Measurements from ENCODE around the gene TNFSF9.
"Not testable (repeated sequence)": the region's sequence is repeated elsewhere in the genome, so short reads cannot be mapped to it uniquely, and the experiment has no call there.

TNFSF9 gene

GRCh38 chr19:6579450-6580178, 48.8 kb downstream of the TNFSF9 start:
- Histone ChIP-seq H2AFZ (no peak overlapping the region), H3K36me3 (ENCODE audit: control insufficient read depth, insufficient read depth, low read length) (no peaks in the 10 kb centered on the region), H3K9ac (no peak overlapping the region), H3K79me2 (no peaks in the 10 kb centered on the region), H3K27ac (no peak overlapping the region), H3K4me3 (ENCODE audit: low read depth, low read length) (no peak overlapping the region), H3K27me3 (ENCODE audit: control insufficient read depth, insufficient read depth, low read length) (no peaks in the 10 kb centered on the region), H3K4me2 (ENCODE audit: low read length) (no peak overlapping the region), H3K9me3 (ENCODE audit: control insufficient read depth, low read length) (no peaks in the 10 kb centered on the region), H3K4me1 (no peaks in the 10 kb centered on the region)
- no peak for TF ChIP-seq CTCF (IDR thresholded peaks at IDR 0.05)

- no peaks in the 10 kb centered on the region for H3K79me2 ChIP-seq
- no peaks in the 10 kb centered on the region for H3K4me1 ChIP-seq
- H3K27ac ChIP-seq = no peak overlapping the region
- no peak overlapping the region for H3K4me3 ChIP-seq (ENCODE audit: low read depth, low read length)
- no peak overlapping the region for H2AFZ ChIP-seq
- no peaks in the 10 kb centered on the region for H3K9me3 ChIP-seq (ENCODE audit: control insufficient read depth, low read length)
- H3K4me2 ChIP-seq (ENCODE audit: low read length) = no peak overlapping the region
- no peaks in the 10 kb centered on the region for H3K36me3 ChIP-seq (ENCODE audit: control insufficient read depth, insufficient read depth, low read length)
- H3K9ac ChIP-seq = no peak overlapping the region
- H3K27me3 ChIP-seq (ENCODE audit: control insufficient read depth, insufficient read depth, low read length) = no peaks in the 10 kb centered on the region
- TF ChIP-seq CTCF (IDR thresholded peaks at IDR 0.05) = no peak
Observed at GRCh38 chr19:6580313-6580712, 49.5 kb downstream of the TNFSF9 start.

GRCh38 chr19:6582515-6583484, 52.0 kb downstream of the TNFSF9 start:
- H3K9me3 ChIP-seq (ENCODE audit: control insufficient read depth, low read length); H2AFZ ChIP-seq; H3K79me2 ChIP-seq; H3K4me2 ChIP-seq (ENCODE audit: low read length); H3K27ac ChIP-seq; H3K4me3 ChIP-seq (ENCODE audit: low read depth, low read length); H3K9ac ChIP-seq; H3K27me3 ChIP-seq (ENCODE audit: control insufficient read depth, insufficient read depth, low read length); H3K4me1 ChIP-seq; H3K36me3 ChIP-seq (ENCODE audit: control insufficient read depth, insufficient read depth, low read length): not testable (repeated sequence)
